ENCODE measurements around the gene SIK1.

Gene SIK1

GRCh38 chr21:43365611-43366426, 61.1 kb downstream of the SIK1 start:
- DNase-seq, result no peak

- DNase-seq, result no peak
Measured at GRCh38 chr21:43364851-43365424, 62.0 kb downstream of the SIK1 start.

Data from SW 1271 (cell line).